Adrenal gland (tissue), 12 donors: Measurements from ENCODE around the gene EYS. TPM values are rescaled to one million over a fixed set of nuclear protein-coding genes. Genes with fewer than 3 reads are reported as not detected.

Source experiments
- DNase-seq, 7 donors: peaks; one replicate each; pipeline ENCODE4 v3.0.0-alpha.2; 2019 to 2020
- H3K27ac ChIP-seq, 5 donors: fragments of 200-600 bp; sonication (generic) in 4 of 5; 1 replicate in 3 of 5; 2 replicates in 2 of 5; pipeline versions ENCODE4 v1.5.1 to v1.8.0; 2016 to 2020; ENCODE audit warnings: mild to moderate bottlenecking in 1 of 5
- H3K27me3 ChIP-seq: fragments of 200-600 bp; 2 replicates; pipeline ENCODE4 v1.8.0; 2021
- H3K36me3 ChIP-seq, 2 donors: fragments of 200-600 bp; replicated peaks in 1 of 2; 1 replicate in 1 of 2; 2 replicates in 1 of 2; pipeline versions ENCODE4 v1.5.1 to v1.8.0; 2018 to 2022
- H3K4me1 ChIP-seq, 2 donors: fragments of 200-600 bp; replicated peaks in 1 of 2; 1 replicate in 1 of 2; 2 replicates in 1 of 2; pipeline versions ENCODE4 v1.5.1 to v1.8.0; 2018 to 2021
- H3K4me3 ChIP-seq, 4 donors: fragments of 200-600 bp; sonication (generic) in 3 of 4; one replicate each; pipeline ENCODE4 v1.5.1; 2016 to 2018
- H3K9me3 ChIP-seq, 3 donors: fragments of 200-600 bp; sonication (generic) in 1 of 3; replicated peaks in 1 of 3; 1 replicate in 2 of 3; 2 replicates in 1 of 3; pipeline versions ENCODE4 v1.5.1 to v1.8.0; 2016 to 2021
- CTCF ChIP-seq, 6 experiments: fragments of 450-650 bp in 4 of 6; fragments of 200-600 bp in 2 of 6; sonication (generic) in 1 of 6; IDR thresholded peaks; 1 replicate in 5 of 6; 2 replicates in 1 of 6; pipeline versions ENCODE4 v1.5.1 to v1.8.0; 2016 to 2021; ENCODE audit warnings: antibody characterized with exemption in 6 of 6, mild to moderate bottlenecking in 2 of 6, moderate library complexity in 1 of 6
- POLR2A ChIP-seq, 2 donors: fragments of 450-650 bp; IDR thresholded peaks; one replicate each; pipeline ENCODE4 v1.6.1; 2017; ENCODE audit warnings: antibody characterized with exemption in 2 of 2, mild to moderate bottlenecking in 2 of 2, moderate library complexity in 1 of 2
- WGBS, 4 donors: extraction: QIAGEN DNeasy Blood & Tissue Kit in 2 of 4; methylation state at CpG; one replicate each; pipeline versions ENCODE4 v1.1.5 to v1.1.7; 2013 to 2017; 5-methylcytosine and 5-hydroxymethylcytosine counted together
- intact Hi-C, 2 donors: fragments of 100-400 bp; cut with DNase I; formaldehyde crosslinking; loops; one replicate each; pipeline versions ENCODE4 v1.14.1 to v1.15.0; 2022 to 2023
- polyA plus RNA-seq, 3 donors: library from polyadenylated mRNA; stranded (reverse); fragments of 200-250 nt in 2 of 3; fragments of 350-450 nt in 1 of 3; fragmentation: Illumina TruSeq in 1 of 3; extraction: RNeasy Lipid Tissue Mini Kit (QIAGEN cat#74804) in 1 of 3; gene quantifications; one replicate each; pipeline ENCODE4 v1.2.3, GENCODE V29; 2013 to 2014
- total RNA-seq, 9 donors: library from RNA; depleted of rRNA in 4 of 9; stranded (reverse); fragments of >200 nt in 4 of 9; fragments of 120-200 nt in 1 of 9; fragmentation: NEBNext Ultra II Directional in 1 of 9; extraction: Animal tissue kit (Norgen Biotek cat#: 25700) in 1 of 9; gene quantifications; one replicate each; pipeline versions ENCODE4 v1.1.0 to v1.2.4, GENCODE V29; 2013 to 2023
- donor health status: healthy with polysubstance abuse.
- donor health status: Bipolar disorder and iron deficiency.
- donor health status: DM: yes; HTN: yes; CAD: no.
- donor health status: DM: no; HTN: no; CAD: no.
- donor health status: DM: no; HTN: no; CAD: no.
- donor health status: DM: yes; HTN: yes; CAD: no.

The EYS gene
- total and polyA plus RNA-seq, 12 donors = 0.03 to 3.1 (median 0.18) TPM; not detected in 7

DNA sequence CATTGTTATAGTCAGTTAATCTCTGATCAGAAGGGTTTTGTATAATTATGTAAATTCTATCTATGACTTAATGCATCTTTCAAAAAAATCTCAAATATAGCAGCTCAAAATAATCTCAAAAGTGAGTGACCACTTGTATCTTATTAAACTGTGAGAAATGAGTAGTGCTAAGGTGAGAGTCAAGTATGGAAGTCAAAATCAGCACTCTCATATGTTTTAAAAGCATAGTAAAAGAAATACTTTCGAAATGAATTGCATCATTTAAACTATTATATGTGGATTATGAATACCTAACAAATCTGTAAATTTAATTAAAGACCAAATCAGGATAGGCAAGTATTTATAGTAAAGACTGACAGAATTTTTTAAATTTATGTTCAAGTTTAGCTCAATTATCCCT is 1425.9 kb downstream of the EYS start:
- no peak for DNase-seq
- Histone ChIP-seq H3K9me3 (no peaks in the 10 kb centered on the region), H3K4me3 (no peak overlapping the region), H3K27ac (no peak overlapping the region), H3K4me1 (no peaks in the 10 kb centered on the region), H3K36me3 (no peaks in the 10 kb centered on the region), H3K27me3 (no peaks in the 10 kb centered on the region)
- intact Hi-C loops = no loop called here
- TF ChIP-seq CTCF (IDR thresholded peaks at IDR 0.05) (no peak), POLR2A (IDR thresholded peaks at IDR 0.05) (no peak)
- 64 to 84% (median 77%) methylated on average over 1 of the region's 1 CpG for WGBS, 4 donors

GRCh38 chr6:64280569-64280968 is 1426.5 kb downstream of the EYS start:
- Histone ChIP-seq H3K27me3 (no peaks in the 10 kb centered on the region), H3K4me3 (no peak overlapping the region), H3K27ac (no peak overlapping the region), H3K4me1 (no peaks in the 10 kb centered on the region), H3K9me3 (no peaks in the 10 kb centered on the region), H3K36me3 (no peaks in the 10 kb centered on the region)
- WGBS, 4 donors = 44 to 61% (median 51%) methylated on average over 1 of the region's 1 CpG
- intact Hi-C loops = no loop called here
- peak in 4 of 7 donors; percentile 9 to 54 (median 20) for DNase-seq
- TF ChIP-seq POLR2A (IDR thresholded peaks at IDR 0.05) (no peak), CTCF (IDR thresholded peaks at IDR 0.05) (peak in 4 of 6 experiments; percentile 12 to 40 (median 28))

DNA sequence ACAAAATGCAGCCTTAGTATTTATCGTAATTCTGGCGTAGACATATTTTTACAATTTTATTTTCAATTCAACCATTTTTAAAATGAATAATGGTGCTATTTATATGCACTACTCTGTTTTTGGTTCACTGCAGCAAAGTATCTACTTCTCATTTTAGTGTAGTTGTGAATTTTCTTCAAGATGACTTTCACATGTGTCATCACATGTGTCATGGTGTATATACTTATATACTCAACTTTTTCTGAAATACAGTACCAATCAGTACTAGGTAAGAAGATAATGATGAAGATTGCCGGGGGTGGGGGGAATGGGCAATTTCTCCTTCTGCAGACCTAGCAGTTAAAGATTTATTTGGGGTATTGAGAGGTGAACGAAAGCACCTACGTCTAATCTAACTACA is 1436.9 kb downstream of the EYS start:
- WGBS, 4 donors = 79 to 84% (median 83%) methylated on average over 5 of the region's 5 CpGs
- Histone ChIP-seq H3K9me3 (no peaks in the 10 kb centered on the region), H3K36me3 (no peaks in the 10 kb centered on the region), H3K4me3 (no peak overlapping the region), H3K4me1 (no peaks in the 10 kb centered on the region), H3K27me3 (no peaks in the 10 kb centered on the region), H3K27ac (no peak overlapping the region)
- no peak for DNase-seq
- intact Hi-C loops = no loop called here
- TF ChIP-seq CTCF (IDR thresholded peaks at IDR 0.05) = no peak
- no peak for TF ChIP-seq POLR2A (IDR thresholded peaks at IDR 0.05)

GRCh38 chr6:64266351-64266821 is 1440.6 kb downstream of the EYS start:
- 41 to 59% (median 50%) methylated on average over 2 of the region's 2 CpGs for WGBS, 4 donors
- Histone ChIP-seq H3K4me1 (no peaks in the 10 kb centered on the region), H3K27ac (no peak overlapping the region), H3K9me3 (no peaks in the 10 kb centered on the region), H3K36me3 (no peaks in the 10 kb centered on the region), H3K27me3 (no peaks in the 10 kb centered on the region), H3K4me3 (no peak overlapping the region)
- intact Hi-C loops = no loop called here
- DNase-seq = no peak
- TF ChIP-seq CTCF (IDR thresholded peaks at IDR 0.05) = no peak
- no peak for TF ChIP-seq POLR2A (IDR thresholded peaks at IDR 0.05)
